HEK293T (cell line): ENCODE data around the gene TTLL1.

Experiments used
- CTCF ChIA-PET: fragments of 350-600 bp; formaldehyde crosslinking; extraction: SDS; loops from one replicate; lab custom pipeline; 2021; ENCODE audit warnings: antibody characterized with exemption, inconsistent platforms; lab: Yijun Ruan, JAX
- POLR2A ChIA-PET: fragments of 350-600 bp; formaldehyde crosslinking; extraction: SDS; loops from one replicate; lab custom pipeline; 2020; ENCODE audit warnings: antibody characterized with exemption, inconsistent platforms; lab: Yijun Ruan, JAX
- DNase-seq: peaks from one replicate; pipeline ENCODE4 v3.0.0; 2012; ENCODE audit warnings: mixed read lengths; ENCODE audit errors: extremely low spot score
- ARNT ChIP-seq: fragments of 450-650 bp; IDR thresholded peaks from 2 replicates; pipeline ENCODE4 v1.6.1; 2017; ENCODE audit warnings: mild to moderate bottlenecking
- BHLHE40 ChIP-seq: fragments of 450-650 bp; IDR thresholded peaks from 2 replicates; pipeline ENCODE4 v1.6.1; 2016; ENCODE audit warnings: mild to moderate bottlenecking, moderate library complexity, borderline replicate concordance
- CTBP1 ChIP-seq: fragments of 450-650 bp; IDR thresholded peaks from 2 replicates; pipeline ENCODE4 v1.6.1; 2016; ENCODE audit warnings: borderline replicate concordance
- ELF4 ChIP-seq: fragments of 450-650 bp; IDR thresholded peaks from 2 replicates; pipeline ENCODE4 v1.6.1; 2017; ENCODE audit warnings: antibody characterized with exemption
- FOXA1 ChIP-seq: fragments of 450-650 bp; IDR thresholded peaks from 2 replicates; pipeline ENCODE4 v1.6.1; 2016; ENCODE audit warnings: mild to moderate bottlenecking
- FOXK2 ChIP-seq: fragments of 450-650 bp; IDR thresholded peaks from 2 replicates; pipeline ENCODE4 v1.6.1; 2016; ENCODE audit warnings: mild to moderate bottlenecking
- FOXM1 ChIP-seq: fragments of 450-650 bp; IDR thresholded peaks from 2 replicates; pipeline ENCODE4 v1.6.1; 2017; ENCODE audit warnings: mild to moderate bottlenecking, borderline replicate concordance
- HDGF ChIP-seq: fragments of 450-650 bp; IDR thresholded peaks from 2 replicates; pipeline ENCODE4 v1.6.1; 2017; ENCODE audit warnings: antibody characterized with exemption, borderline replicate concordance
- L3MBTL2 ChIP-seq: fragments of 450-650 bp; conservative IDR thresholded peaks from 2 replicates; pipeline ENCODE4 v1.6.1; 2016; ENCODE audit warnings: mild to moderate bottlenecking
- LEF1 ChIP-seq: fragments of 450-650 bp; IDR thresholded peaks from 2 replicates; pipeline ENCODE4 v1.6.1; 2017; ENCODE audit warnings: mild to moderate bottlenecking, borderline replicate concordance
- NFRKB ChIP-seq: fragments of 450-650 bp; IDR thresholded peaks from 2 replicates; pipeline ENCODE4 v1.6.1; 2016; ENCODE audit warnings: mild to moderate bottlenecking, moderate library complexity
- SP1 ChIP-seq: fragments of 450-650 bp; IDR thresholded peaks from 2 replicates; pipeline ENCODE4 v1.6.1; 2017
- SUZ12 ChIP-seq: fragments of 450-650 bp; IDR thresholded peaks from 2 replicates; pipeline ENCODE4 v1.6.1; 2016; ENCODE audit warnings: mild to moderate bottlenecking
- TARDBP ChIP-seq: fragments of 450-650 bp; IDR thresholded peaks from 2 replicates; pipeline ENCODE4 v1.6.1; 2016
- ZNF384 ChIP-seq: fragments of 450-650 bp; IDR thresholded peaks from 2 replicates; pipeline ENCODE4 v1.6.1; 2016
- TF ChIP-seq, protein P1 (sequence below): fragments of 450-650 bp; IDR thresholded peaks from 2 replicates; pipeline ENCODE4 v1.6.1; 2016

Gene TTLL1

DNA sequence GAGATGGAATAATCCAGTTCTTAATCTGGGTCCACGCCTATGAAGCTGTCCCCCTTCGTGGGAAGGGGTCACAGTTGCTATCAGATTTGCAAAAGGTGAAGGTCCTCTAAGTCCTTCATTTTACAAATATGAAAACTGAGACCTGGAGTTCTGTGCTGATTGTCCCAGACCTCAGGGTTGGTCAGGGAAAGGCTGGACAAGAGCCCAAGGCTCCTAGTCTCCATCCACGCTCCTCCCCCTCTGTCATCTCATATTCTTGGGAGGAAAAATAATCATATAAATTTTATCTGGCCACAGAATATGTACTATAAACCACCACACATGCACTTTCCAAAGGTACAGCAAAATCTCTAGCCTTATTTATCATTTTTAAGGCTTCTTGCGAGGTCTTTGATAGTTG, 79.7 kb downstream of the TTLL1 start:
- TF ChIP-seq FOXA1 (no peak), TARDBP (no peak), CTBP1 (no peak), ARNT (no peak), L3MBTL2 (no peak), BHLHE40 (no peak)
- CTCF ChIA-PET: no interaction called here
- DNase-seq: no peak
- POLR2A ChIA-PET: no interaction called here

DNA sequence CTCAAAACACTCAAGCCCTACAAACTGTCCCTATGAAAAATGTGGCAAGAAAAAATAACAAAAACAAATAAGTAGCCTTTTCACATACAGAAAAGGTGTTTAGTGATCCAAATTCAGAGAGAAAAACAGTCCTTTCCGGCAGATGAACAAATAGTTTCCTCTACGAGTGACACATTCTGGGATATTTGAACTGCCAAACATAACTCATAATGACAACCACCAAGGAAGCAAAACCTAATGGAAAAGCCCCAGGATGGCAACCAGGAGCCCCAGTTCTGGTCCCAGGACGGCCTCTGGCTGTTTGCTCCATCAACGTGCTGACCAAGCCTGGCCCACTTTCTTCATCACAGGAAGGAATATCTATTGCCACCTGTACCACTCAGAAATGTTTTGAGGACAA, 80.3 kb downstream of the TTLL1 start:
- ChIA-PET POLR2A (no interaction called here), CTCF (no interaction called here)
- TF ChIP-seq, protein P1, sequence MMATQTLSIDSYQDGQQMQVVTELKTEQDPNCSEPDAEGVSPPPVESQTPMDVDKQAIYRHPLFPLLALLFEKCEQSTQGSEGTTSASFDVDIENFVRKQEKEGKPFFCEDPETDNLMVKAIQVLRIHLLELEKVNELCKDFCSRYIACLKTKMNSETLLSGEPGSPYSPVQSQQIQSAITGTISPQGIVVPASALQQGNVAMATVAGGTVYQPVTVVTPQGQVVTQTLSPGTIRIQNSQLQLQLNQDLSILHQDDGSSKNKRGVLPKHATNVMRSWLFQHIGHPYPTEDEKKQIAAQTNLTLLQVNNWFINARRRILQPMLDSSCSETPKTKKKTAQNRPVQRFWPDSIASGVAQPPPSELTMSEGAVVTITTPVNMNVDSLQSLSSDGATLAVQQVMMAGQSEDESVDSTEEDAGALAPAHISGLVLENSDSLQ: peak; percentile 30; the same call in 1 of the 2 replicates
- TF ChIP-seq ARNT: no peak
- no peak for DNase-seq

- POLR2A ChIA-PET: no interaction called here
- CTCF ChIA-PET: interaction anchor here (0.6 kb wide), 1 partner anchor 50 kb away, joined by 3 read pairs; no protein-coding TSS in a partner anchor
- TF ChIP-seq, protein P1: no peak
- no peak for TF ChIP-seq SUZ12
- no peak for TF ChIP-seq FOXK2
- TF ChIP-seq ZNF384: no peak
- no peak for TF ChIP-seq FOXA1
- no peak for TF ChIP-seq SP1
Observed at GRCh38 chr22:43008509-43008908, 80.7 kb downstream of the TTLL1 start.

GRCh38 chr22:43007519-43008102, 81.6 kb downstream of the TTLL1 start:
- POLR2A ChIA-PET: no interaction called here
- TF ChIP-seq ARNT (no peak), NFRKB (no peak), FOXM1 (no peak), ZNF384 (no peak), L3MBTL2 (no peak), TARDBP (no peak), SP1 (no peak), SUZ12 (no peak), HDGF (no peak), ELF4 (no peak), FOXK2 (no peak)

More at GRCh38 chr22:43008509-43008908, 80.7 kb downstream of the TTLL1 start:
- no peak for DNase-seq

DNA sequence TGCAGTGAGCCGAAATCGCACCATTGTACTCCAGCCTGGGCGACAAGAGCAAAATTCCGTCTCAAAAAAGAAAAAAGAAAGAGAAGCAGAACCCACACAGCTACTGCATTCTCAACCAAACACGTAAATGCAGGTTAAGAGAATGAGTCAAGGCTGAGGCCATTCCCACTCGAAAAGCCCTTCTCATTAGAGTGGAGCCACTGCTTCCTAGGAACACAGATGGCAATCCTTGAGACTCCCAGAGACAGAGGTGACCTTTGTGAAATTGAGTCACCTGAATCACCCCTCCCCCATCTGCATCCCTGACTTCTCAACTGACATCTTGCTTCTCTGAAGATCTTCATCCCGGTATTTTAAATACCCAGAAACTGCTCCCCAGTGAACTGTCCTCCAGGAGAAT, 82.4 kb downstream of the TTLL1 start:
- no peak for TF ChIP-seq CTBP1
- no peak for TF ChIP-seq L3MBTL2
- TF ChIP-seq ELF4: no peak
- no peak for TF ChIP-seq SP1
- no peak for TF ChIP-seq SUZ12
- CTCF ChIA-PET: no interaction called here
- POLR2A ChIA-PET: interaction anchor here (5.9 kb wide), 1 partner anchor 8 kb away, joined by 30 read pairs; the partner anchor contains the start of gene PACSIN2
- DNase-seq: no peak

More at GRCh38 chr22:43007519-43008102, 81.6 kb downstream of the TTLL1 start:
- CTCF ChIA-PET: interaction anchor here (0.6 kb wide), 1 partner anchor 51 kb away, joined by 3 read pairs; no protein-coding TSS in a partner anchor
- DNase-seq: no peak

DNA sequence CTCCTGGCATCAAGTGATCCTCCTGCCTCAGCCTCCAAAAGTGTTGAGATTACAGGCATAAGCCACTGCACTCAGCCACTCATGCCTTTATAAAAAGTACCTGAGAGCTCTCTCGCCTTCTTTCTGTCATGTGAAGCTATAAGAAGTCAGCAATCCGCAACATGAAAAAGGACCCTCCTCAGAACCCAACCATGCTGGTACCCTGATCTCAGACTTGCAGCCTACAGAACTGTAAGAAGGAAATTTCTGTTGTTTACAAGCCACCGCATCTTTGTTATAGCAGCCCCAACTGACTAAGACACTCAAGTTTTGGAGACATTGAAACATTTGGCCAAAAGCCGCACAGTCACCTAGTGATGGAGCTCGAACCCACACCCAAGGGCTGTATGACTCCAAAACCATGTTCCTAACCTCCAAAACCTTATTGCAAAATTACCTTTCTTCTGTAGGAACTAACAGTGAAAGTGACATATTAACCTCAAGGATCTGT, 83.1 kb downstream of the TTLL1 start:
- ChIA-PET POLR2A (interaction anchor here (5.9 kb wide), 1 partner anchor 9 kb away, joined by 30 read pairs; the partner anchor contains the start of gene PACSIN2), CTCF (interaction anchor here (0.6 kb wide), 1 partner anchor 1456 kb away, joined by 3 read pairs; no protein-coding TSS in a partner anchor)
- DNase-seq: no peak
- TF ChIP-seq TARDBP: no peak
- no peak for TF ChIP-seq HDGF
- TF ChIP-seq, protein P1: no peak
- TF ChIP-seq ARNT: no peak
- no peak for TF ChIP-seq ZNF384
- no peak for TF ChIP-seq FOXM1
- TF ChIP-seq BHLHE40: no peak
- TF ChIP-seq SP1: no peak
- no peak for TF ChIP-seq CTBP1
- TF ChIP-seq FOXK2: no peak
- no peak for TF ChIP-seq NFRKB
- no peak for TF ChIP-seq LEF1
- TF ChIP-seq L3MBTL2: no peak
- no peak for TF ChIP-seq SUZ12
- TF ChIP-seq FOXA1: no peak
- no peak for TF ChIP-seq ELF4

DNA sequence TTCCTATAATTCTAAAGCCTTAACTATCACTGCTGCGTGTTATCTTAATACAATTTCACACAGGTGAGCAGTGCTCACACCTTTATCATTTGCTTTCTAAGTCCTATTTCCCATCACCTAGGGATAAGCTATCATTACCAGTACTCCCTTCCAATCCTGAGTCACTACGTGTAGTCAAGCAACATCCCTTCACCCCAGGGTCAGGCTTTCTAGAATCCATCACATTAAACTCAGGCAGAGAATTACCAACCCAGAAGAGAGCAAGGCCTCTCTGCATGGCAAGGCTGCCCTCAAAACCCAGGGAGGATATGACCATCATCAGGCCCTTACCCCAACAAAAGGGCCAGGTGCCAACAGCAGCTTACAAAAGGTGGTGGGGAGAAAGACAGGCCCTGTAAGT, 84.1 kb downstream of the TTLL1 start:
- TF ChIP-seq LEF1 (no peak), NFRKB (no peak), SUZ12 (no peak), FOXM1 (no peak), FOXK2 (no peak), TARDBP (no peak), FOXA1 (no peak), ARNT (no peak), HDGF (no peak), CTBP1 (no peak), SP1 (no peak), ELF4 (no peak), L3MBTL2 (no peak)
- TF ChIP-seq, protein P1: no peak
- no peak for DNase-seq
- POLR2A ChIA-PET: interaction anchor here (5.9 kb wide), 1 partner anchor 10 kb away, joined by 30 read pairs; the partner anchor contains the start of gene PACSIN2

More for the DNA sequence above, 84.1 kb downstream of the TTLL1 start:
- CTCF ChIA-PET: no interaction called here
